Nephron (organoid): ENCODE data around the gene LMOD3.

ENCODE experiments used
- H3K27ac Mint-ChIP-seq, 3 experiments: 2 replicates each; pipeline ENCODE4 v1.8.0; 2020; ENCODE audit warnings: mixed read lengths in 3 of 3, mild to moderate bottlenecking in 2 of 3, moderate library complexity in 1 of 3
- H3K27me3 Mint-ChIP-seq: 2 replicates; pipeline ENCODE4 v1.8.0; 2021; ENCODE audit warnings: low read depth, mild to moderate bottlenecking, moderate library complexity, mixed read lengths
- H3K36me3 Mint-ChIP-seq: 2 replicates; pipeline ENCODE4 v1.8.0; 2020; ENCODE audit warnings: low read depth, mixed read lengths
- H3K4me1 Mint-ChIP-seq: 2 replicates; pipeline ENCODE4 v1.8.0; 2020; ENCODE audit warnings: mixed read lengths
- H3K4me3 Mint-ChIP-seq, 3 experiments: 2 replicates each; pipeline ENCODE4 v1.8.0; 2020; ENCODE audit warnings: mild to moderate bottlenecking in 3 of 3, mixed read lengths in 3 of 3, moderate library complexity in 2 of 3
- H3K9me3 Mint-ChIP-seq: 2 replicates; pipeline ENCODE4 v1.8.0; 2020; ENCODE audit warnings: mixed read lengths
- TF ChIP-seq, protein P1 (sequence below), 3 experiments: fragments of 200-600 bp; sonication (generic); IDR thresholded peaks; one replicate each; pipeline ENCODE4 v1.5.0; 2021; ENCODE audit warnings: antibody characterized with exemption in 3 of 3; ENCODE audit not compliant: unreplicated experiment in 3 of 3

The LMOD3 gene

DNA sequence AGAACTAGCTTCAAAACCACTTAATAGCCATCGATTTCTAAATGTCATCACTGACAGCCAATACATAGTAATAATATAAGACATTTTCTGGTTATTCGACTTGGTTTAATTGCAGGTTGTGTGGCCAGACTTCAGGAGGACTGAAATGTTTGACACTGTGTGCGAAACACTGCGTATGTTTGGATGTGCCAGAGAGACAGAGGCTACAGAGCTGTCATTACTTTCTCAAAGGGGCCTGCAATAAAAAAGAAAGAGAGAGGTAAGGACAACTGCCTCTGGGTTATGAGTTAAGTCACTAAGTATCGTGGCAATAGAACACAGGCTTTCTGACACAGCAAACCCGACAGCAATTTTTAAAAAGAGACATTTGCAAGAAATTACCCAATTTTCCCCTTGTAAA is 882 bp downstream of the LMOD3 start:
- Mint-ChIP-seq H3K27me3 (no peaks in the 10 kb centered on the region), H3K4me1 (peaks cover 41% of the 10 kb centered on the region), H3K4me3 (peak overlapping the region; percentile 37 to 91 (median 78)), H3K27ac (peak overlapping the region; percentile 23 to 36 (median 33)), H3K9me3 (no peaks in the 10 kb centered on the region), H3K36me3 (no peaks in the 10 kb centered on the region)
- TF ChIP-seq, protein P1, sequence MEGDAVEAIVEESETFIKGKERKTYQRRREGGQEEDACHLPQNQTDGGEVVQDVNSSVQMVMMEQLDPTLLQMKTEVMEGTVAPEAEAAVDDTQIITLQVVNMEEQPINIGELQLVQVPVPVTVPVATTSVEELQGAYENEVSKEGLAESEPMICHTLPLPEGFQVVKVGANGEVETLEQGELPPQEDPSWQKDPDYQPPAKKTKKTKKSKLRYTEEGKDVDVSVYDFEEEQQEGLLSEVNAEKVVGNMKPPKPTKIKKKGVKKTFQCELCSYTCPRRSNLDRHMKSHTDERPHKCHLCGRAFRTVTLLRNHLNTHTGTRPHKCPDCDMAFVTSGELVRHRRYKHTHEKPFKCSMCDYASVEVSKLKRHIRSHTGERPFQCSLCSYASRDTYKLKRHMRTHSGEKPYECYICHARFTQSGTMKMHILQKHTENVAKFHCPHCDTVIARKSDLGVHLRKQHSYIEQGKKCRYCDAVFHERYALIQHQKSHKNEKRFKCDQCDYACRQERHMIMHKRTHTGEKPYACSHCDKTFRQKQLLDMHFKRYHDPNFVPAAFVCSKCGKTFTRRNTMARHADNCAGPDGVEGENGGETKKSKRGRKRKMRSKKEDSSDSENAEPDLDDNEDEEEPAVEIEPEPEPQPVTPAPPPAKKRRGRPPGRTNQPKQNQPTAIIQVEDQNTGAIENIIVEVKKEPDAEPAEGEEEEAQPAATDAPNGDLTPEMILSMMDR (IDR thresholded peaks at IDR 0.05; ENCODE audit: unreplicated experiment in 3 of 3), result no peak

- peak overlapping the region in 2 of 3 experiments; percentile 78 to 91 for H3K4me3 Mint-ChIP-seq
- no peak overlapping the region for H3K27ac Mint-ChIP-seq
- H3K36me3 Mint-ChIP-seq, result no peaks in the 10 kb centered on the region
- H3K4me1 Mint-ChIP-seq, result peaks cover 36% of the 10 kb centered on the region
- TF ChIP-seq, protein P1 (IDR thresholded peaks at IDR 0.05; ENCODE audit: unreplicated experiment in 3 of 3), result peak; percentile 89 to 95 (median 92)
- no peaks in the 10 kb centered on the region for H3K9me3 Mint-ChIP-seq
- no peaks in the 10 kb centered on the region for H3K27me3 Mint-ChIP-seq
Observed at GRCh38 chr3:69120879-69121464, 1.4 kb downstream of the LMOD3 start.

GRCh38 chr3:69119681-69120080 is 2.7 kb downstream of the LMOD3 start:
- Mint-ChIP-seq H3K27me3 (no peaks in the 10 kb centered on the region), H3K27ac (no peak overlapping the region), H3K9me3 (no peaks in the 10 kb centered on the region), H3K4me3 (peak overlapping the region in 1 of 3 experiments; percentile 31), H3K4me1 (peaks cover 39% of the 10 kb centered on the region), H3K36me3 (no peaks in the 10 kb centered on the region)
- TF ChIP-seq, protein P1 (IDR thresholded peaks at IDR 0.05; ENCODE audit: unreplicated experiment in 3 of 3), result no peak

- H3K9me3 Mint-ChIP-seq, result no peaks in the 10 kb centered on the region
- H3K4me1 Mint-ChIP-seq, result peaks cover 40% of the 10 kb centered on the region
- H3K27ac Mint-ChIP-seq, result no peak overlapping the region
- H3K4me3 Mint-ChIP-seq, result peak overlapping the region in 1 of 3 experiments; percentile 53
- no peaks in the 10 kb centered on the region for H3K36me3 Mint-ChIP-seq
- no peaks in the 10 kb centered on the region for H3K27me3 Mint-ChIP-seq
- TF ChIP-seq, protein P1 (IDR thresholded peaks at IDR 0.05; ENCODE audit: unreplicated experiment in 3 of 3), result no peak
Observed at GRCh38 chr3:69119138-69119537, 3.3 kb downstream of the LMOD3 start.

DNA sequence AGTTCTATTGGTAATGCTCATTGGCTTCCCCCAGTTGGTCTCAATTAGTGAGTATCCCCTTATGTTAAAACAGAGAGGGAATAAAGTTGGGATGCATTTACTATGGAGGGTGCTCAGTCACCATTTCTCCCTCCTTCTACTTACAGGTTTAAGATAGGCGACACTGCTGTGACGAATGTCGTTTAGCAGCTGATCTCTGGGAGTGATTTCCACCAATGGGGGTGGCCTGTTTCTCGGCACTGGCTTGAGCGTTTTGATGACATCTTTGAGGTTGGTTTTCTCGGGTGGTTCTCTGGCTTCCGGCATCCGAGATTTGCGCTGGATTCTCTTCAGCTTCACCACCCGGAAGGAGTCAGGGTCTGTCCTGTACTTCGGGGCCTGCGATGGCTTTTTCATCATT is 3.8 kb downstream of the LMOD3 start:
- Mint-ChIP-seq H3K4me3 (peak overlapping the region in 1 of 3 experiments; percentile 62), H3K27me3 (no peaks in the 10 kb centered on the region)

More for the DNA sequence above, 3.8 kb downstream of the LMOD3 start:
- no peaks in the 10 kb centered on the region for H3K36me3 Mint-ChIP-seq
- H3K27ac Mint-ChIP-seq, result no peak overlapping the region
- TF ChIP-seq, protein P1 (IDR thresholded peaks at IDR 0.05; ENCODE audit: unreplicated experiment in 3 of 3), result no peak
- H3K9me3 Mint-ChIP-seq, result no peaks in the 10 kb centered on the region
- H3K4me1 Mint-ChIP-seq, result peaks cover 42% of the 10 kb centered on the region
